ENCODE data around the gene EXOC3L2.
A peak's percentile ranks its signal among the peaks of the same experiment; 100 is the strongest.

Gene EXOC3L2

GRCh38 chr19:45173816-45174215 lies 71.4 kb downstream of the EXOC3L2 start:
- no peak overlapping the region for H3K9ac ChIP-seq (ENCODE audit: low read depth, low read length, poor library complexity)
- no peak overlapping the region for H4K91ac ChIP-seq (ENCODE audit: low read depth, low read length, poor library complexity)
- no peak overlapping the region for H2BK12ac ChIP-seq (ENCODE audit: low read length)
- no peak overlapping the region for H2BK120ac ChIP-seq (ENCODE audit: low read depth, low read length)
- H4K8ac ChIP-seq (ENCODE audit: low read depth, low read length): no peak overlapping the region
- no peaks in the 10 kb centered on the region for H3K36me3 ChIP-seq (replicated peaks in 1 of 2; ENCODE audit: control insufficient read depth in 2 of 2, insufficient read depth in 2 of 2, low read length in 2 of 2)
- no peak overlapping the region for H3K18ac ChIP-seq (ENCODE audit: low read length)
- H2AK5ac ChIP-seq (ENCODE audit: low read depth, low read length): no peak overlapping the region
- DNase-seq (ENCODE audit: low spot score): no peak
- WGBS, 2 donors (ENCODE audit: extremely low coverage in 2 of 2, insufficient read length in 2 of 2, insufficient replicate concordance in 1 of 2): no CpG with 5 or more reads among the region's 12 CpGs
- no peak overlapping the region for H3K23ac ChIP-seq (ENCODE audit: low read depth, low read length, poor library complexity)
- H3K9me3 ChIP-seq (replicated peaks in 1 of 2; ENCODE audit: control insufficient read depth in 2 of 2, insufficient read depth in 1 of 2, low read depth in 1 of 2, low read length in 2 of 2): no peaks in the 10 kb centered on the region
- H3K4me3 ChIP-seq (ENCODE audit: low read length in 2 of 2): no peak overlapping the region
- no peak overlapping the region for H2BK5ac ChIP-seq (ENCODE audit: low read length)
- H3K4me2 ChIP-seq (ENCODE audit: insufficient read depth, low read length, poor library complexity, severe bottlenecking): no peak overlapping the region
- H3K14ac ChIP-seq (ENCODE audit: low read length): no peak overlapping the region
- peaks cover 6 to 10% of the 10 kb centered on the region in 2 donors for H3K4me1 ChIP-seq (ENCODE audit: control insufficient read depth in 2 of 2, insufficient read depth in 1 of 2, low read depth in 1 of 2, low read length in 2 of 2)
- no peaks in the 10 kb centered on the region for H3K27me3 ChIP-seq (ENCODE audit: control insufficient read depth in 3 of 3, insufficient read depth in 3 of 3, low read depth in 1 of 3, low read length in 3 of 3)
- no peak overlapping the region for H3K4ac ChIP-seq (ENCODE audit: low read length)
- H2BK15ac ChIP-seq (ENCODE audit: low read length): no peak overlapping the region
- no peak overlapping the region for H2AFZ ChIP-seq (ENCODE audit: low read length)
- no peak overlapping the region for H3K27ac ChIP-seq (replicated peaks; ENCODE audit: low read length)
- peaks cover 6% of the 10 kb centered on the region for H3K79me1 ChIP-seq (ENCODE audit: low read depth, low read length)

- H3K4ac ChIP-seq (ENCODE audit: low read length): no peak overlapping the region
- peak overlapping the region; percentile 21 for H3K14ac ChIP-seq (ENCODE audit: low read length)
- H2AK5ac ChIP-seq (ENCODE audit: low read depth, low read length): no peak overlapping the region
- H2BK120ac ChIP-seq (ENCODE audit: low read depth, low read length): no peak overlapping the region
- H3K4me2 ChIP-seq (ENCODE audit: insufficient read depth, low read length, poor library complexity, severe bottlenecking): no peak overlapping the region
- H3K18ac ChIP-seq (ENCODE audit: low read length): no peak overlapping the region
- H3K4me3 ChIP-seq (ENCODE audit: low read length in 2 of 2): no peak overlapping the region
- peak overlapping the region; percentile 43 for H3K23ac ChIP-seq (ENCODE audit: low read depth, low read length, poor library complexity)
- no peak overlapping the region for H2BK5ac ChIP-seq (ENCODE audit: low read length)
- H4K8ac ChIP-seq (ENCODE audit: low read depth, low read length): no peak overlapping the region
- no peak overlapping the region for H3K9ac ChIP-seq (ENCODE audit: low read depth, low read length, poor library complexity)
- no peak overlapping the region for H2BK15ac ChIP-seq (ENCODE audit: low read length)
- H3K27ac ChIP-seq (replicated peaks; ENCODE audit: low read length): no peak overlapping the region
- no peaks in the 10 kb centered on the region for H3K36me3 ChIP-seq (replicated peaks in 1 of 2; ENCODE audit: control insufficient read depth in 2 of 2, insufficient read depth in 2 of 2, low read length in 2 of 2)
- no peak for DNase-seq (ENCODE audit: low spot score)
- H3K4me1 ChIP-seq (ENCODE audit: control insufficient read depth in 2 of 2, insufficient read depth in 1 of 2, low read depth in 1 of 2, low read length in 2 of 2): peaks cover 6 to 10% of the 10 kb centered on the region in 2 donors
- H2BK12ac ChIP-seq (ENCODE audit: low read length): no peak overlapping the region
- H3K27me3 ChIP-seq (ENCODE audit: control insufficient read depth in 3 of 3, insufficient read depth in 3 of 3, low read depth in 1 of 3, low read length in 3 of 3): no peaks in the 10 kb centered on the region
- WGBS, 2 donors (ENCODE audit: extremely low coverage in 2 of 2, insufficient read length in 2 of 2, insufficient replicate concordance in 1 of 2): no CpG with 5 or more reads among the region's 18 CpGs
- H3K9me3 ChIP-seq (replicated peaks in 1 of 2; ENCODE audit: control insufficient read depth in 2 of 2, insufficient read depth in 1 of 2, low read depth in 1 of 2, low read length in 2 of 2): no peaks in the 10 kb centered on the region
- H2AFZ ChIP-seq (ENCODE audit: low read length): no peak overlapping the region
- peaks cover 6% of the 10 kb centered on the region for H3K79me1 ChIP-seq (ENCODE audit: low read depth, low read length)
- no peak overlapping the region for H4K91ac ChIP-seq (ENCODE audit: low read depth, low read length, poor library complexity)
Observed at GRCh38 chr19:45172611-45173208, 72.5 kb downstream of the EXOC3L2 start.

GRCh38 chr19:45172173-45172572 lies 73.0 kb downstream of the EXOC3L2 start:
- Histone ChIP-seq H2AK5ac (ENCODE audit: low read depth, low read length) (no peak overlapping the region), H4K91ac (ENCODE audit: low read depth, low read length, poor library complexity) (no peak overlapping the region), H3K36me3 (replicated peaks in 1 of 2; ENCODE audit: control insufficient read depth in 2 of 2, insufficient read depth in 2 of 2, low read length in 2 of 2) (no peaks in the 10 kb centered on the region), H3K9ac (ENCODE audit: low read depth, low read length, poor library complexity) (no peak overlapping the region), H3K14ac (ENCODE audit: low read length) (no peak overlapping the region), H3K27me3 (ENCODE audit: control insufficient read depth in 3 of 3, insufficient read depth in 3 of 3, low read depth in 1 of 3, low read length in 3 of 3) (no peaks in the 10 kb centered on the region), H3K4me3 (ENCODE audit: low read length in 2 of 2) (no peak overlapping the region), H2AFZ (ENCODE audit: low read length) (no peak overlapping the region), H3K23ac (ENCODE audit: low read depth, low read length, poor library complexity) (no peak overlapping the region), H3K4ac (ENCODE audit: low read length) (no peak overlapping the region), H3K4me2 (ENCODE audit: insufficient read depth, low read length, poor library complexity, severe bottlenecking) (no peak overlapping the region), H2BK12ac (ENCODE audit: low read length) (no peak overlapping the region), H2BK5ac (ENCODE audit: low read length) (no peak overlapping the region), H3K18ac (ENCODE audit: low read length) (no peak overlapping the region), H3K9me3 (replicated peaks in 1 of 2; ENCODE audit: control insufficient read depth in 2 of 2, insufficient read depth in 1 of 2, low read depth in 1 of 2, low read length in 2 of 2) (no peaks in the 10 kb centered on the region), H4K8ac (ENCODE audit: low read depth, low read length) (no peak overlapping the region), H2BK15ac (ENCODE audit: low read length) (no peak overlapping the region), H3K4me1 (ENCODE audit: control insufficient read depth in 2 of 2, insufficient read depth in 1 of 2, low read depth in 1 of 2, low read length in 2 of 2) (peaks cover 6 to 10% of the 10 kb centered on the region in 2 donors), H3K79me1 (ENCODE audit: low read depth, low read length) (peaks cover 6% of the 10 kb centered on the region), H3K27ac (replicated peaks; ENCODE audit: low read length) (no peak overlapping the region), H2BK120ac (ENCODE audit: low read depth, low read length) (no peak overlapping the region)
- no peak for DNase-seq (ENCODE audit: low spot score)
- no CpG with 5 or more reads among the region's 4 CpGs for WGBS, 2 donors (ENCODE audit: extremely low coverage in 2 of 2, insufficient read length in 2 of 2, insufficient replicate concordance in 1 of 2)

GRCh38 chr19:45171211-45171623 lies 74.0 kb downstream of the EXOC3L2 start:
- Histone ChIP-seq H2BK5ac (ENCODE audit: low read length) (no peak overlapping the region), H3K14ac (ENCODE audit: low read length) (no peak overlapping the region), H3K9ac (ENCODE audit: low read depth, low read length, poor library complexity) (no peak overlapping the region), H3K4me3 (ENCODE audit: low read length in 2 of 2) (no peak overlapping the region), H2BK12ac (ENCODE audit: low read length) (no peak overlapping the region), H3K27me3 (ENCODE audit: control insufficient read depth in 3 of 3, insufficient read depth in 3 of 3, low read depth in 1 of 3, low read length in 3 of 3) (no peaks in the 10 kb centered on the region), H2BK15ac (ENCODE audit: low read length) (no peak overlapping the region), H2AFZ (ENCODE audit: low read length) (no peak overlapping the region), H4K91ac (ENCODE audit: low read depth, low read length, poor library complexity) (no peak overlapping the region), H3K36me3 (replicated peaks in 1 of 2; ENCODE audit: control insufficient read depth in 2 of 2, insufficient read depth in 2 of 2, low read length in 2 of 2) (no peaks in the 10 kb centered on the region), H3K27ac (replicated peaks; ENCODE audit: low read length) (no peak overlapping the region), H3K4me2 (ENCODE audit: insufficient read depth, low read length, poor library complexity, severe bottlenecking) (no peak overlapping the region), H3K4me1 (ENCODE audit: control insufficient read depth in 2 of 2, insufficient read depth in 1 of 2, low read depth in 1 of 2, low read length in 2 of 2) (peaks cover 6 to 14% of the 10 kb centered on the region in 2 donors), H3K9me3 (replicated peaks in 1 of 2; ENCODE audit: control insufficient read depth in 2 of 2, insufficient read depth in 1 of 2, low read depth in 1 of 2, low read length in 2 of 2) (no peaks in the 10 kb centered on the region), H2BK120ac (ENCODE audit: low read depth, low read length) (no peak overlapping the region), H3K79me1 (ENCODE audit: low read depth, low read length) (peaks cover 5% of the 10 kb centered on the region), H4K8ac (ENCODE audit: low read depth, low read length) (no peak overlapping the region), H3K23ac (ENCODE audit: low read depth, low read length, poor library complexity) (no peak overlapping the region), H3K18ac (ENCODE audit: low read length) (no peak overlapping the region), H3K4ac (ENCODE audit: low read length) (no peak overlapping the region), H2AK5ac (ENCODE audit: low read depth, low read length) (no peak overlapping the region)
- no peak for DNase-seq (ENCODE audit: low spot score)
- no CpG with 5 or more reads among the region's 7 CpGs for WGBS, 2 donors (ENCODE audit: extremely low coverage in 2 of 2, insufficient read length in 2 of 2, insufficient replicate concordance in 1 of 2)
